ENCODE data around the gene GLRX.

The GLRX gene

GRCh38 chr5:95779611-95780010, 42.9 kb downstream of the GLRX start:
- no peak for DNase-seq

GRCh38 chr5:95778713-95779436, 43.7 kb downstream of the GLRX start:
- no peak for DNase-seq

- DNase-seq = no peak
These were observed 45.1 kb downstream of the GLRX start for GRCh38 chr5:95777441-95777840.

GRCh38 chr5:95773335-95774059, 49.0 kb downstream of the GLRX start:
- no peak for DNase-seq

- no peak for DNase-seq
These were observed 50.6 kb downstream of the GLRX start for GRCh38 chr5:95771892-95772291.

GRCh38 chr5:95770830-95771708, 51.5 kb downstream of the GLRX start:
- DNase-seq = no peak

GRCh38 chr5:95768731-95769130, 53.8 kb downstream of the GLRX start:
- no peak for DNase-seq

- DNase-seq = no peak
These were observed 58.6 kb downstream of the GLRX start for GRCh38 chr5:95763941-95764340.
